IPS-NIHi11 (cell line): Measurements from ENCODE around the gene E4F1.
A peak's percentile ranks its signal among the peaks of the same experiment; 100 is the strongest.

Experiments used
- DNase-seq: peaks from one replicate; pipeline ENCODE4 v3.0.0; 2012; ENCODE audit warnings: mixed read lengths, low spot score

E4F1 gene

DNA sequence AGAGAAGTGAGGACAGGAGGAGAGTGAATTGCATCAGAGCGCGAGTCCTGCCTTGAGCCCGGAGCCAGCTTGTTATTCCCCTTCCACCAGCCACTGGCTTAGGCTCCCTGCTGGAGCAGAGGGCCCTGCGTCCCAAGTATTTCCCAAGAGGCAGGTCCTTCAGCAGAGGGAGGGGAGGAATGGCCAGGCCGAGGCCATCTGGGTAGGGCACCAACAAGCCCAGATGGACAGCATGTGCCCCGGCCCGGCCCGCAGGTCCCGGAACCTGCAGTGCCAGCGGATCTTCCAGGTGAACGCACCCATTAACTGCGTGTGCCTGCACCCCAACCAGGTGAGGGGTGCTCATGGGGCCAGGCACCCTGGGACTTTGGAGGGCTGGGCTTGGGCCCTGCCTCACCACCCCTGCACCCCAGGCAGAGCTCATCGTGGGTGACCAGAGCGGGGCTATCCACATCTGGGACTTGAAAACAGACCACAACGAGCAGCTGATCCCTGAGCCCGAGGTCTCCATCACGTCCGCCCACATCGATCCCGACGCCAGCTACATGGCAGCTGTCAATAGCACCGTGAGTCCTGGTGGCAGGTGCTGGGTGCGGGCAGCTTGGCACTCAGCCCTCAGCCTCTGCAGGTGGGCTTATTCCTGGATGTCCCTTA lies 16.5 kb upstream of the E4F1 start:
- DNase-seq = no peak

DNA sequence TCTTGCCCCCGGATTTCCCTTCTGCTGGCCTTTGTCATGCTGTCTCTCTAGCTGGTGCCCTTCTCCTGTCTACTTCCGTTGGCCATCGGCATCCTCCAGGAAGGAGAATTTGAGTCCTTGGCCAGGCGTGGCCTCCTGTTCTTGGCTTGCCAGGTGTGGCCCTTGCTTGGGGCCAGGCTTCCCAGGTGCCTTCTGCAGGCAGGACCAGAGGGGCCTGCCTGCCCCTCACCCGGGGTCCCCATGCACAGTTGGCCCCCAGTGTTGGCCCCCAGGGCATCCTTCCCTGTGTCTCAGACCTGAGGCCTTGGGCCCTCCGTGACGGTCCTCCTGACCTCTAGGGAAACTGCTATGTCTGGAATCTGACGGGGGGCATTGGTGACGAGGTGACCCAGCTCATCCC lies 15.5 kb upstream of the E4F1 start:
- no peak for DNase-seq

DNA sequence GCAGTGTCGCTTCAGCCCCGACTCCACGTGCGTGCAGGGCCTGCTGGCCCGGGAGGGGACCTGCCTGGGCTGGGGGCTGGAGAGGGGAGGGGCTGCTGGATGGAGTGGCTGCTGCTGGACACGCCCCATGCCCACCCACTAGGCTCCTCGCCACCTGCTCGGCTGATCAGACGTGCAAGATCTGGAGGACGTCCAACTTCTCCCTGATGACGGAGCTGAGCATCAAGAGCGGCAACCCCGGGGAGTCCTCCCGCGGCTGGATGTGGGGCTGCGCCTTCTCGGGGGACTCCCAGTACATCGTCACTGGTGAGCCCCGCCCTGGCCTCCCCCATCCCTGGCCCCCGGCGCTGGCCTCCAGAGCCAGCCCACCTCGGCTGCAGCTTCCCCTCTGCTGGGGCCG lies 15.1 kb upstream of the E4F1 start:
- DNase-seq = no peak

DNA sequence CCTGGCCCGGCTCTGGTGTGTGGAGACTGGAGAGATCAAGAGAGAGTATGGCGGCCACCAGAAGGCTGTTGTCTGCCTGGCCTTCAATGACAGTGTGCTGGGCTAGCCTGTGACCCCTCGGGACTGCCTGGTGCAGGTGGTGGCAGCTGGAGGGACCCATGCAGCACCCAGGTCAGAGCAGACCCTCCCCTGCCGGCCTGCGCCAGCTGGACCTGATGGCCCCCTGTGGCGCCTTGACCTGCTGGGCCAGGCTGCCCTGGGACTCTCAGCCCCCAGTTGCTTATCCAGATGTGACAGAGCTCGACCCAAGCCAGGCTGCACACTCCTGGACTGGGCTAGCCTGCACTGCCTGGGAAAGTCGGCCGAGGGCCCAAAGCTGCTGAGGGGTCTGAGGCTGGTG lies 14.6 kb upstream of the E4F1 start:
- DNase-seq = no peak

DNA sequence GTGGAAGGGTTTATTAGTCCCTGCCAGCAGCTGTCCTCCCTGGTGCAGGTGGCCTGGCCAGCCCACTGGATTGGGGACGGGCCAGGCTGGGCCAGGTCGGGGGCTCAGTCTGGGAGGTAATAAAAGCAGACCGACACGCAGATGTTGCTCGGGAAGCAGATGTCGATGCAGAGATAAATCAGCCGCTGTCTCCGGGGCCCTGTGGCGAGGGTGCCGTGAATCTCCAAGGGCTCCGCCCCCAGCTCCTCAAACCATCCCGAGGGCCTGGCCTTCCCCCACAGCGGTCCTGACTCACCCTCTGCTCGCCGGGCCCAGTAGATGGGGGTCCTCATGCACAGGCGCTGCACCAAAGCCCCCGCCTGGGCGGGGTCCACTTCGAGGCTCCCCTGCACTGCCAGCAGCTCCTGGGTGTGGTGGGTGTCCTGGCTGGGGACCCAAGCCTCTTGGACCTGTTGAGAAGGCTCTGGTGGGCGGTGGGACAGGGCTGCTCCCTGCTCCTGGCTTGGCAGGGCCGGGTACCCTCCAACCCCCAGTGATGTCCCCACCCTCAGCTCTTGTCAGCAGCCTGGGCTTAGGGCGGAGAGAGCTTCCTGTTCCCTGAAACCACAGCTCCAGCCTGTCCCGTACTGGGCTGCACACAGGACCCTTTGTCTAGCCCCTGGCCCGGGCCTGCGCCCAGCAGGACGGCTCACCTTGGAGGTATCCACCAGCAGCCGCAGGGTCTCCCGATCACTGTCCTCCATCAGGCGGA lies 14.0 kb upstream of the E4F1 start:
- no peak for DNase-seq

DNA sequence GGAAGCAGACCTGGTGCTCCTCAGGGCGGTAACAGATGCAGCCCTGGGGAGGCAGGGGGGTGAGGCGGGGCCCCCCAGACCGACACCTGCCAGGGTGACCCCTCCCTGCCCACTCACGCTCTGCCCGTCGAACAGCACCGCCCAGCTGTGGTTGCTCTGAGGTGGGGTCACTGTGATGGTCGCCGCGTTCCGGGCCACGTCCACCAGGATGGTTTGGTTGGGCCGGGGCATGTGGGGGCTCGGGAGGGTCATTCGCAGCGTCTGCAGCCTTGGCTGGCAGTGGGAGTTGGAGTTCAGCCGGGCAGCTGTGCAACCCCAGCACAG lies 13.4 kb upstream of the E4F1 start:
- DNase-seq = no peak

DNA sequence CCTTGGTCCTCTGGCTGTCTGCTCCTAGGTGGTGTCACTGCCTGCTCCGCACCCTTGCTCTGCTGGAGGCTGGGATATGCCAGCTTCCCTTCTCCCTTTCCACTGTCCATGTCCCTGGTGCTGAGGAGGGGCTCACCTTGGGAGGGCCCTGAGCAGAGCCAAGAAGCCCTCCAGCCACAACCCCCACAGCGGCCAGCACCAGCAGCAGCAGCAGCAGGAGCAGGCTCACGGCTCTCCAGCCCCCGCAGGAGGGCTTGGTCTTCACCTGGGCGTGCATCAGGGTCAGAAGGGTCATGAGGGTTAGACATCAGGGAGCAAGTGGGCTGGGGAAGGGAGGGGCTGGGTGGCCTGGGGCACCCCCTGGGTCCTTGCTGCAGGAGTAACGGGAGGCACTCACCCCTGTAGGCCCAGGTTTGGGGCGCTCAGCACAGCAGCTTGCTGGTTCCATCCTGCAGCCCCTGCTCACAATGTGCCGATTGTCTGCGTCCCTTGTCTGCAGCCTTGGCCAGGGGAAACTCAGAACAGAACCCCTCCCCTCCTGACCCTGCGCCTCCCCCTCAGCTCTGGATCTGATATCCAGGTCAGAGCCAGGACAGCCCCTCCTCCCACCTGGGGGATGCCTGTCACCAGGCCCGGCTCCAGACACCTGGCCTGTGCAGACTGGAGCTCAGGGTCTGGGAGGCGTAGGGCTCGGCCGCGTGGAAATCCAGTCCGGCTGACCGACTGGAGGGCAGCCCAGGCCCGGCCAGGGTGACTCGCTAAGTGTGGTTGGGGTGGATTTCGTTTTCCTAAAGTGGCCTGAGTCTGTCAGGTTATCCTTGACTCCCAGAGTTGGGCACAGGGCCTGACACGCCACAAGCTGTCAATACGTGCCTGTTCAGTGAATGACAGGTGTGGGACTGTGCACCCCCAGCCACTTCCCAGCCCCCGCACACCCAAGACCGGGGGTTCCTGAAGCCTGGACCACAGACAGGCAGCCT lies 12.7 kb upstream of the E4F1 start, which contains the start of gene BRICD5:
Gene BRICD5, minus strand, starts transcription at position 478 of the 980 bp plus-strand sequence. Its CDS starts 30 bp downstream, at position 448.
- DNase-seq = no peak

DNA sequence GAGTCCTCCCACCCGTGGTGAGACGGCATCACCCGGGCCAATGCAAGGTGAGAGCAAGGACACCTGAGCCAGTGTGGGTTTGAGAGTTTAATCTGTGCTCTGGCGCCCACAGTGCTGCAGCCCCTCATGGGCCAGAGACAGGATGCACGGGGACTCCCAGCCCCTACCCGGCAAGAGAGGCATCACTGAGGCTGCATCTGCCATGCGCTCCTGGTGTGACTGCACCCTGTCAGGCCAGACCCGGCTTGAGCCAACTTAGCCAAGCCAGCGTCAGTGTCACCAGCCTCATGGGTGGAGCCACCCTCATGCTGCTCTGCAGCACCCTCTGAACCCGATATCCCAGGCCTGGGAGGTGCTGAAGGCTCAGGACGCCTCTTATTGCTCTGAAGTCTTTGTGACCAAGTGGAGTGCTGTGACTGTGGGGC lies 11.5 kb upstream of the E4F1 start:
- DNase-seq = no peak

DNA sequence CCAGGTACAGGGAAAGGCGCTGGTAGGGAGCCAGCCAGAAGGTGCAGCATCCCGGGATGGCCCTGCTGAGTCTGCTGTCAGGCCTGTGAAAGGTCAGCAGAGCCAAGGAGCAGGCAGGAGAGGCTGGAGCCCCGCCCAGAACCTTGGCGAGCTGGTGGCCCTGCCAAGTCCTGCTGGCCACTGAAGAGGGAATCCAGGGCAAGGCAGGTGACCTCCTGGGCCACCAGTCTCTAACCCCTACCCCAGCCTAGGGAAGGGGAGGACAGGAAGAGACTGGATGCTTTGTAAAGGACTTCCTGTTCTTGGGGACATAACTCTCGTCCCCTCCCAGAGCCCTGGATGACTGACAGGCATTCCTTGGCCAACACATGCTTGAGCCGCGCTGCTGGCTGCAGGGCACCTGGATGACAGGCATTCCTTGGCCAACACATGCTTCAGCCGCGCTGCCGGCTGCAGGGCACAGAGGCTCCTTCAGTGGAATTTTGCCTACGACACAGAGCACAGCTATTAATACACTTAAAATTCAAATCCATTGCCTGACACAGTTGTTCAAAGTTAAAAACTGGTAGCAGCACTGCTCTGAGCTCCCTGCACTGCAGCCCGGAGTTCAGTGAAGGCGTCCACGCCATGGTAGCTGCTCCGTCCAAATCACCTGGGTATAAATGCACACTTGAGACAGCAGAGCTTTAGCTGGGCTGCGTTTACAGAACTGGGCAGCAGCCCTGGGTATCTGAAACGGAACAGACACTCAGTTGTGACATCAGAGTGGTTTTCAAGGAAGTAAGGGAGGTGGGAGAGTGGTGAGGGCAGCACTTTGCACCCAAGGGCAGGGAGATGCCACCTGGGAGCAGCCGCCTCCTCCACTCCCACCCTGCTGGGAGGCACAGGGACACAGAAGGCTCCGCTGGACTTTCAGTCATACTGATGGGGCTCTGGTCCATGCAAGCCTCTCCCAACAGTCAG lies 10.7 kb upstream of the E4F1 start:
- no peak for DNase-seq

DNA sequence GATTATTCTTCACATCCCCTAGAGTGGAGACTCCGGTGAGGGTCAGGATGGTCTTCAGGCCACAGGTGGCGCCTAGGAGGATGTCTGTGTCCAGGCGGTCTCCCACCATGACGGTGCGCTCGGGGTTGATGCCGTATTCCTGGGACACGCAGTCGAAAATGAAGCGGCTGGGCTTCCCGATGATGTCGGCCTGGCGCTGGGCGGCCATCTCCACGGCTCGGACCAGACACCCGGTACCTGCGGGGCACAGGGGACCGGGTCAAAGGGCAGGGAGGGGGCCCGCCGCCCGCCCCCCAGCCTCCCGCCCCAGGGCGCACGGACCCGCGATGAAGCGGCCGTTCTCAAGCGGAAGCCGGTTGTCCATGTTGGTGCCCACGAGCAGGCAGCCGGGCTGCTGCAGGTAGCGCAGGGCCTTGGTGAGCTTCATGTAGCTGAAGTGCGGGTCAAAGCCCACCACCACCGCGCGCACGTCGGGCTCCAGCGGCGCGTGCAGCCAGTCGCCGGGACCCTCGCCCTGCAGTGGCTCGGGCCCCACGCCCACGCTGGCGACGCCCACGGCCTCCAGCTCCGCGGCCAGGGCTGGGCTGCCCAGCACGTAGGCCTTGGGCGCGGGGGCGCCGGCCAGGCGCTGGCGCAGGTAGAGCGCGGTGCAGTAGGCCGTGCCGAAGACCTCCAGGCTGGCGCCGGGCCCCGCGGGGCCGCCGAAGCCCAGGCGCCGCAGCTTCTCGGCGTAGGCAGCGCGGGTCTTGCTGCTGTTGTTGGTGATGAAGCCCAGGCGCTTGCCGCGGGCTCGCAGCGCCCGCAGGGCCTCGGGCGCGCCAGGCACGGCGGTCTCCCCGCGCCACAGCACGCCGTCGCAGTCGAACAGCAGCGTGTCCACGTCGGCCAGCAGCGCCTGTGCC lies 9.3 kb upstream of the E4F1 start:
- DNase-seq = no peak

DNA sequence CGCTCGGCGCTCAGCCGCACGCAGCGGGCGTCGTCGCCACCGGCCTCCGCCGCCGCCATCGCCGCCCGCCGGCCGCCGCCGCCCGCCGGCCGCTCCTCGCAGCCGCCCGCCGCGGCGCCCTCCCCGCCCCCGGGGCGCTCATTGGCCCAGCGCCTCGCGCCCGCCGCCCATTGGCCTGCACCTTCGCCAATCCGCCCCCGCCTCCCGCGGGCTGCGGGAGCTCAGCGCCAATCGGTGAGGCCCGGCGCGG lies 8.7 kb upstream of the E4F1 start, which contains the start of gene PGP:
Gene PGP, minus strand, starts transcription at position 122 of the 250 bp plus-strand sequence. Its CDS starts 63 bp downstream, at position 59.
- no peak for DNase-seq

DNA sequence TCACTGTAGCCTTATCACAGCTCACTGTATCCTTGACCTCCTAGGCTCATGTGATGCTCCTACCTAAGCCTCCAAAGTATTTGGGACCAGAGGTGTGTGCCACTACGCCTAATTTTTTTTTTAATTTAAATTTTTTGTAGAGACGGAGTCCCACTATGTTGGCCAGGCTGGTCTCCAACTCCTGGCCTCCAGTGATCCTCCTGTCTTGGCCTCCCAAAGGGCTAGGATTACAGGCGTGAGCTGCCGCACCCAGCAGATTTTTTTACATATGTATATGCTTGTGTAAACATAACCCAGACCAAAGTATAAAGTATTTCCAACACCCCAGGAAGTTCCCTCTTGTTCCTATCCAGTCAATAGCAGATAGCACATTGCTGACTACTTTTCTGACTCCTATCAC lies 7.1 kb upstream of the E4F1 start:
- no peak for DNase-seq

DNA sequence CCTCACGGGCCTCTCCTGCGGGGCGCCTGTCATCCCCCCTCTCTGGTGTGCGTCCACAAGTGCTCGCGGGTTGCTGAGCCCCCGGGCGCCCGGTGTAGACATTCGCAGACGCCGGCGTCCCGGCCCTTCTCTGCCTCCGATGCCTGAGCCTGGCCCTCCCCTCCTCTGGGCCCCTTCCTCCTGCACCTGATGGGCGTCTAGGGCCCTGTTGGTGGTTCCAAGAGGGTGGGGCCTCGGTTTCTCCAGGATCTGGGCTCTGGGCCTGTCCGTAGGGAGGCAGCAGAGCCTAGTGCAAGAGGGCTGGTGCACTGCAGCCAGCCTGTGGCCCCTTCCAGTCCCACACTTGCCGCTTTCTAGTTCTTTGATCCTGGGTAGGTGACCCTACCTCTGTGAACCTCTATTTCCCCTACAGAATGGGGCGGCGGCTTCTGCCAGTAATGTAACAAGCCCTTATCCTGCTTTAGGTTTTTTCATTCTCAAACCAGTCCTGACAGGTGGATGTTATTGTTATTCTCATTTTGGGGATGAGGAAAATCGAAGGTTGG lies 623 bp downstream of the E4F1 start:
- DNase-seq = peak; percentile 72

DNA sequence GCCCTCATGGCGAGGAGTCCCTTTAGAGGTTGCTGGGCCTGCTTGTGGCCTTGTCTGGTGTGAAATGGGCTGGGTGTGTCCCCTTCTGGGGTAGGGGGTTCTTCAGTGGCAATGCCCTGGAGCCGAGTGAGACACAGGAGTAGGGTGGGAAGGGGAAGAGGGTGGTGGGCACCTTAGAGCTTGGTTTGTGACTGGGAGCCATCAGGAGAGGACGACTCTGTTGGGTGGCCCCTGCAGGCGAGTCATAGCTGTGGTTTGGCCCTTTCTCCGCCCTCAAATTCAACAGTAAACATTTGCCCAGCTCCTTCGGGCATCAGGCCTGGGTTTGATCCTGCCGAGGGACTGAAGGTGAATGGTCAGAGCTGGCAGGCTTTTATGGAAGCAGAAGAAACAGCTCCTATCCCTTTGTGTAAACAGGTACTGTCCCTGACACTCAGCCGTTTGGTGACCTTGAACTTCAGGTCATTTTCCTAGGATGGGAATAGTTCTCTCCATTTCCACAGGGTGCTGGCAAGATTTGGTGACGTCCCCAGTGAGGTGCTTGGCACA lies 2.9 kb downstream of the E4F1 start:
- no peak for DNase-seq

DNA sequence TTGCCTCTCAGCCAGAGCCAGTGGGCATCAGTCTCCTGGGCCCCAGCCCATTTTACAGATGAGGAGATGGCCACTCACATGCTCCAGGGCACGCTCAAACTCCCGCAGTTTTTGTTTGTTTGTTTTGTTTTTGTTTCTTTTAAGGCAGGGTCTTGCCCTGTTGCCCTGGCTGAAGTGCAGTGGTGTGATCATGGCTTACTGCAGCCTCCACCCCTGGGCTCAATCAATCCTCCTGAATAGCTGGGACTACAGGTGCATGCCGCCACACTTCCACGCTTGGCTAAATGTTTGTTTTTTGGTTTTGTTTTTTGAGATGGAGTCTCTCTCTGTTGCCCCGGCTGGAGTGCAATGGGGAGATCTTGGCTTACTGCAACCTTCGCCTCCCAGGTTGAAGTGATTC lies 3.5 kb downstream of the E4F1 start:
- no peak for DNase-seq

DNA sequence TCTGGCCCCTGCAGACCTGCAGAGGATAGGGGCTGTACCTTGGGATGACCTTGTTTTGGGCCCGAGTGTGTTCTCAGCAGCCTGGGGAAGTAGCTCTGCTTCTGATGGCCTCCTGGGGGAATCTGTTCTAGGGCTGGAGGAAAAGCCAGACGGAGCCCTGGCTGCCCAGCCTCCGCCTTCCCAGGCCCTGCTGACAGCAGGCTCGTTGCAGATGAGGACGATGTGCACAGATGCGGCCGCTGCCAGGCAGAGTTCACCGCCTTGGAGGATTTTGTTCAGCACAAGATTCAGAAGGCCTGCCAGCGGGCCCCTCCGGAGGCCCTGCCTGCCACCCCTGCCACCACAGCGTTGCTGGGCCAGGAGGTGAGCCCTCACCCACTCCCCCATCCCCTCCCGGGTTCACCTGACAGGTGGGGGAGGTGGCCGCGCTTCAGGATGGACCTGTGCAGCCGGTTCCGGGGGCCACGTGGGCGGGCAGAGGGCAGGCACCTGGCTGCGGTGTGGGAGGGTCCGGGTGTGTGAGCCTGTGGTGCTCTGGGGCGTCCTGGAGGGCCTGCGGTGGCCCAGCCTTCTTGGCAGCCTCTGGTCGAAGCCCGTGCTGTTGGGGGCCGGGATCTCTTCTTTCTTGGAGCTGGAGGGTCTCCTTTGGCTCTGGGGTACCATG lies 4.9 kb downstream of the E4F1 start:
- no peak for DNase-seq

DNA sequence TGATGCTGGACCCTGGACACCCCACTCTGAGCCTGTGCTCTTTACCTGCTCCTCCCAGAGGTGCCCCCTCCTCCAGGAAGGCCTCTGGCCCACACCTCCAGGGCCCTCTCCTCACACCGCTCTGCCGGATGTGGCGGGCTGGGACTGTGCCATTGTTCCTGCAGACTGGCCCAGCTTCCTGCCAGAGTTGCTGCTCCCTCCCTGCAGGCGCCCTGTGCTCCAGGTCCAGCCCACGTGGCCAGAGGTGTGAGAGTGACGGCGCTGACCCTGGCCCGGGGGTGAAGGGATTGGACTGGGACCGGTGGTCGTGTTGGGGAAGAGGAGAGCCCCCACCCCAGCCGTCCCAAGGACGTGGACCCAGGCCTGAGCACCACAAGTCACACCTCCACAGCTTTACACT lies 5.7 kb downstream of the E4F1 start:
- no peak for DNase-seq

DNA sequence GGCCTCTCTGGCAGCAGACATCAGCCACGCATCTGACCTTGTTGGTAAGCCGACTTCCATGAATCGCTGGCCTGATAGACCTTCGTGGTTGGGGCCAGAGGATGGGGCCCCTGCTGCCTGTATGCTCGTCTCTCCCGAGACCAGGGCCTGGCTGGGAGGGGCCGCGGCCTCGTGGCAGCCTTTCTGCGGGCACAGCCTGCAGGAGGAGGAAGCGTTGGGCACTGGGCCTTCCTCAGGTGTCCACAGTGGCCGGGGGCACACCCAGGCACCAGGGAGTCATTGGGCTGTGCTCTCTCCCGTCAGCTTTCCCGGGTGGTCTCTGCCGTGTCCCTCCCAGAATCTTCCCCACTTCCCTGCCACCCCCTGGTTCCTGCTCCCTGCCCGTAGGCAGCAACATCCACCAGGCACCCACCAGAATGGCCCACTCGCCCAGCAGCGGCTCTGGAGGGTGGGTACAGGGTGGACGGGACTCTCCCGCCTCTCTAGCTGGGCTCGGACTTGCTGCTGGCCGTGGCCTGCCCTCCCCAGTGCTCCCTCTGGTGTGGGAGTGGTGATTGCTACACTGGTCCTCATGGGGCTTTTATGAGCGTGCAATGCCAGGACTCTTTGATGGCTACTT lies 6.3 kb downstream of the E4F1 start:
- no peak for DNase-seq

DNA sequence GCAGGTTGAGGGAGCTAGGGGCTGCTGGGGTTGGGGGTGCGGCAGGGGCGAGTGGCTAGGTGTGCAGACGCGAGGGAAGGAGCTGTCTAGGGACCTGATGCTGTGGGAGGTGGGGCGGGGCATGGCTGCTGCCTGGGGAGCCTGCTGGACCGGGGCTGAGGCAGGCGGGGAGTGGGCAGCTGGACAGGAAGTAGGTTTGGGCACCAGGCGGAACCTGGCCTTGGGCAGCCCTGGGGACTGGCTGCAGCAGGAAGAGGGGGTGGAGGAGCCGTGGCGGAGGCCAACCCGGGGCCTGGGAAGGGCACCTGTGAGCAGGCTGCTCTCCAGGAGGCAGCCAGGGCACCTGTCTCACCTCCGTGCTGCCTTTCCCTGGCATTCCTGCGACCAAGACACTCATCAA lies 7.0 kb downstream of the E4F1 start:
- DNase-seq = peak; percentile 42
